IPS-NIHi11 (cell line): Measurements from ENCODE around the gene SLC16A13.
A peak's percentile ranks its signal among the peaks of the same experiment; 100 is the strongest.
"Not testable (repeated sequence)": the region's sequence is repeated elsewhere in the genome, so short reads cannot be mapped to it uniquely, and the experiment has no call there.

Experiments
- DNase-seq: peaks from one replicate; pipeline ENCODE4 v3.0.0; 2012; ENCODE audit warnings: mixed read lengths, low spot score

SLC16A13 gene, protein sequence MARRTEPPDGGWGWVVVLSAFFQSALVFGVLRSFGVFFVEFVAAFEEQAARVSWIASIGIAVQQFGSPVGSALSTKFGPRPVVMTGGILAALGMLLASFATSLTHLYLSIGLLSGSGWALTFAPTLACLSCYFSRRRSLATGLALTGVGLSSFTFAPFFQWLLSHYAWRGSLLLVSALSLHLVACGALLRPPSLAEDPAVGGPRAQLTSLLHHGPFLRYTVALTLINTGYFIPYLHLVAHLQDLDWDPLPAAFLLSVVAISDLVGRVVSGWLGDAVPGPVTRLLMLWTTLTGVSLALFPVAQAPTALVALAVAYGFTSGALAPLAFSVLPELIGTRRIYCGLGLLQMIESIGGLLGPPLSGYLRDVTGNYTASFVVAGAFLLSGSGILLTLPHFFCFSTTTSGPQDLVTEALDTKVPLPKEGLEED

DNA sequence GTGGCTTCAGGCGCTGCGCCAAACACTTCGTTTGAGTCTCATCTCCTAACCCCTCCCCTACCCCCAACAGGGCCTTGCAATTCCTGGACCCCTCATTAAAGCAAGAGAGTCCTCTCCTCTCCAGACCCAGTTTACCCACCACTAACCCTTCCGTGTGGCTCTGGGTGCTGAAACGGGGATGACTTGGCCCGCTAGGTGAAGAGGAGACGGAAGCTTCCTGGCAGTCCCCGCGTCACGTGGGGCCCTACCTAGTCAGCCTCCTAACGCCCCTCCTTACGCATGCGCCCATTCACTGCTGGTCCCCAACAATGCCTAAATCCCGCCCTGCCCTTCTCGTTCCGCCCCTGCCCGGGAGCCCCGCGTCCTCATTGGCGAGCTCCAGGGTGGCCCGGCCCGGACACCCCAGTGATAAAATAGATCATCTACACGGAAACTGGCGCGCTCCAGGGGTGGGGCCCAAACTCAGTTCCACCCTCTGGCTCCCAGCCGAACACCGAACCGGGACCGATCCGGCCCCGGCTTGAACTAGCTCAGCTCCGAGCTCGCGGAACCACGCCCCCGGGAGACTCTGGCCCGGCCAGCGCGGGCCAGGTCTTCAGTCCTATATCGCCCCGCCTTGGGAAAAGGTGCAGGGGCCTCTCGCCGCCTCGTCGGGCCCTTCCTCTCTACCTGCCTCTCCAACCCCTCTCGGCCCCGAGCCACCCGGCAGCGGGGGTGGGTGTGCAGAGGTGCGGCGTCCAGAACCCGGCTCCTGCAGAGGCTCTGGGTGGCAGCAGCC is at the start of gene SLC16A13:
Gene SLC16A13, plus strand, starts transcription at position 425 of the 778 bp plus-strand sequence. CDS start 368 bp downstream, outside the sequence.
- DNase-seq, result peak; percentile 99

DNA sequence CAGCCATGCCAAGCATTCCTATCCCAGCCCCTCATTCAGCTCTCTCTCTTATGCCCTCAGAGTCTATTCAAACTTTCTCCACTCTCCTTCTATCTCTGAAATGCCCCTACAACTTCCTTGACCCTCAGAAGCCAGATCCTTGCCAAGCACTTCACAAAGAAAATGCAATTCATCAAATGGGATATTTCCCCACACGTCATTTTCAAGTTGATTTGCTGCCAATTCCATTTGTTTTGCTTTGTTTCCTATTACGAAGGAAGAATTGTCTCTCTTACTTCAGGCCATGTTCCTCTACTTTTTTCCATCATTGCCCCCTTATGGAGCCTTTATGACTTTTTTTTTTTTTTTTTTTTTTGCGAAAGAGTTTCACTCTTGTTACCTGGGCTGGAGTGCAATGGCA is 49.1 kb upstream of the SLC16A13 start:
- no peak for DNase-seq

DNA sequence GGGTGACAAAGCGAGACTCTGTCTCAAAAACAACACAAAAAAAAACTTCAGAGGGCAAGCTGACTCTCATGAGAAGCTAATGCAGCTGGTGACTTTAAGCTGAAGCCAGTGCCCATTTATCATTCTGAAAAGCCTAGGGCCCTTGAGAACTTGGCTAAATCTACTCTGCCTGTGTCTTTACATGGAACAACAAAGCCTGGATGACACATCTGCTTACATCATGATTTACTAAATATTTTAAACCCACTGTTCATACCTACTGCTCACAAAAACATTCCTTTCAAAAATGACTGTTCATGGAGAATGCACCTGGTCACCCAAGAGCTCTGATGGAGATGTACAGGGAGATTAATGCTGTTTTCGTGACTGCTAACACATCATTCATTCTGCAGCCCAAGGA is 46.0 kb upstream of the SLC16A13 start:
- no peak for DNase-seq

DNA sequence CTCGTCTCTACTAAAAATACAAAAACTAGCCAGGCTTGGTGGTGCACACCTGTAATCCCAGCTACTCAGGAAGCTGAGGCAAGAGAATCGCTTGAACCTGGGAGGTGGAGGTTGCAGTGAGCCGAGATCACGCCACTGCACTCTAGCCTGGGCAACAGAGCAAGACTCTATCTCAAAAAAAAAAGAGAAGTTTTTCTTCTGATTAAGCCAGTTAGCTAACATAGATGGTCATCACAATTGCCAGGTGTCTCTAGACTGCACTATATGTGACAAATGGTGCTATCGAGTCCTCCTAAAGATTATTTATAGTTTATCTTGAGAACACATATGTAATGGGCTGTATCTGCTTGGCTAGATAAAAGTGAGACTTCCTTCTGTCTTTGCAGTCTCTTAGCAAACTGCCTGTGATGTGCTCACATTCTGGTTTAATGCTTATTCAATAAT is 42.2 kb upstream of the SLC16A13 start:
- not testable (repeated sequence) for DNase-seq

DNA sequence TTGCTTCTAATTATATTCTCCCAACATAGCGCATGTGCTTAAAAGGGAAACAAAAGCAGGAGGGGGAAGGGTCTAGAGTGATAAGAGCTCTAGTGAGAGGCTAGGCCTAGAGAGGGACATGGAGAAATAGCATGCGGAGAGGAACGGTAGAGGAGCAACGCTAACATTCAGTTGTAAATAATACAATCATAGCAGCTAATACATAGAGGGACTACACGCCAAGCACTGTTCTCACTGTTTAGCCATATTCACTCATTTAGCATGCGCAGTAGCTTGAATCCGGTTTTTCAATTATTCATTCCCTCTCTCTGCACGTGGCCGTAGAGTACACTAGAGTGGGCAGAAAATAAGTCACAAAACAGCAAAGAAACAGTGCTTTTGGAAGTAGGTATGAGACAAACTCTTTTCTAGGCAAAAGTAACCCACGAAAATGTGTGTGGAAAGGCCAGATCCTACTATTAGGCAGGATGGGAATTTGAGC is 41.7 kb upstream of the SLC16A13 start:
- no peak for DNase-seq

DNA sequence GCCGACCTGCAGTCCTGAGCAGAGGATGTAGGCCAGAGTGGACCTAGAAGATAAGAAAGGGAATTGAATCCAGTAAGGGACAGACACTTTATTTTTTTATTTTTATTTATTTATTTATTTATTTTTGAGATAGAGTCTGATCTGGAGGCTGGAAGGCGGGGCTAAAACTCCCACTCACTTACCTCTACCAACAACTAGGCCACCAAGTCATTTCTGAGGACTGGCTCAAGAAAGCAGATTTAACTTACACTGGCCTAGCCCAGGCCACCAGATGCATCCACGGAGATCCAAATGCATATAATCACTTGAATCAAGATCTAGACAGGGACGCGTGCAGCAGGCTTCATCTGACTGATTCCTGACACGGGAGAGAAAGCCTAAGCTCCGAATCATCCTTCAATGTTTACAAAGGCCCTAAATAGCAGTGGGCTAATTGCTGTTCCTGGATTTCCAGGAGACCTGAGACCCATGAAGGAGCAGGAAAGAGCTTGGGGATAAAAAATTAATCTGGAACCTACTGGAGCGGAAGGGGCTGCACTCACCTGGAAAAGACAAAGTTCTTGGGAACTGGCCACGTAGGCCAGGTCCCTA is 41.1 kb upstream of the SLC16A13 start:
- no peak for DNase-seq

DNA sequence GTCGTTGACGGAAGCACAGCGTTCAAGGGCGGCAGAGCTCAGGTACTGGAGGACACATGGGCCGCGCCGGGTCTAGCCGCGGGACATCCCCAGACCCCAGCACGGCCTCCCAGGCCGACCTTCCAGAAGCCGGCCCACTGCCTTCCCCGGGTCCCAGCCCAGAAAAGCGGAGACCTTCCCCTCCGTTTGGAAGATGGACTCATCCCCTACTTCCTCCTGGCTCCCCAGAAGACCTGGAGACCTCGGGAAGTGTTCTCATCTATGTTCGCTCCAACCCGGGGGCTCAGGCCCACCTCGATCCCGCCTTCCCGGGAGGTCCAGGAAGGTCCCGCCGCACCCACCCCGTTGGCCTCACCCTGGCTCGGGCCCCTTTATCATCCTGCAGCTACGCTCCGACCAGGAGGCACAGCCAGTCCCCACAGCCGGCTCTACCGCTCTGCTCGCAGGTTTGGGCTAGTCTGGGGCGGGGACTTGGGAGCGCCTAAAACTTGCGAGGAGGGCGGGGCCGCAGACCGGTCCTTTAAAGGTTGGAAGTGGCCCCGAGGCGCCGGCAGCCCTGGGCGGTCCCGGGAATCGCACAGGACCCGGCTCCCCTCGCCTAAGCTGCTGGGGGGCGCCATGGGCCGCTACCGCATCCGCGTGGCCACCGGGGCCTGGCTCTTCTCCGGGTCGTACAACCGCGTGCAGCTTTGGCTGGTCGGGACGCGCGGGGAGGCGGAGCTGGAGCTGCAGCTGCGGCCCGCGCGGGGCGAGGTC is 40.1 kb upstream of the SLC16A13 start, which contains the start of gene ALOX12:
Gene ALOX12, plus strand, starts transcription at position 550 of the 756 bp plus-strand sequence. Its CDS starts 69 bp downstream, at position 619.
- peak; percentile 74 for DNase-seq

DNA sequence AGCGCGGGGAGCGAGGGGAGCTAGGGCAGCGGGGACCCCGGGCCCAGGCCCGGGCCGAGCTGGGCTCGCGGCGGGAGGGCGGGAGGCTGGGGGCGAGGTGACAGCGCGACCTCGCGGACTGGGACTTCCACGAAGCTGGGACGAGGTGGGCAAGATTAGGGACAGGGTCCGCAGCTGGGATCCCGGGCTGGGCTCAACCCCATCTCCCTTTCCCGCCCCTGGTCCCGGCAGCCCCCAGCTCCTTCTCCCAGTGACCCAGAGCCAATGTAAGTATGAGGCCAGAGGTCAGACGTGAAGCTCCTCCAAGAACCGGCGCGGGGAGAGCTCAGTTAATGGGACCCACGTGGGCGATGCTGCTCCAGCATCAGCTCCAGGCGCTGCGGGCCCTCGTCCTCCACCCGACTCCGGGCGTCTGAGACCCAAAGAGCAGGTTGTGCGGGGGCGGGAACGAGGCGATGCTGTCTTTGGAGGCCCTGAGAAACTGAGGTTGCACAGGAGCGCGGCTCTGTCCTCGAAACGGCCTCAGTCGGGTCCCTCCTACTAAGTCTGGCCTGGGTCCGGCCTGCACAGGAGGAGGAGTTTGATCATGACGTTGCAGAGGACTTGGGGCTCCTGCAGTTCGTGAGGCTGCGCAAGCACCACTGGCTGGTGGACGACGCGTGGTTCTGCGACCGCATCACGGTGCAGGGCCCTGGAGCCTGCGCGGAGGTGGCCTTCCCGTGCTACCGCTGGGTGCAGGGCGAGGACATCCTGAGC is 39.4 kb upstream of the SLC16A13 start:
- DNase-seq, result peak; percentile 57

DNA sequence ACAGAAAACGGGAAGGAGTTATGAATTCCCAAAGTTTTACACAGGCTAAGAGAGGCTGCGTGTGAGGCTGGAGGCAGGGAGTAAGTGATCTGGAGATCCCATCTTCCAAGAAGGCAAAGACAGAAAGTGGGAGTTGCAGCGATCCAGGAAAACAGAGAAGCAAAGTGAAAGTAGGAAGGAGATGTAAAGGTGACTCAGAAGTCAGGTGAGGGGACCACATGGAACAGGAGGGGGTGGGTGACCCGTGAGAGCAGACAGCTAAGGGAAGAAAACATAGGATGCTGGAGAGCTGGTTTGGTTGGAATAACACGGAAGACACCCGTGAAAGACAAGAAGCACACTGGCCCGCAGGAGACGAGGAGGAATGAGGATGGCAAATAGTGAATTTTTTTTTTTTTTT is 38.6 kb upstream of the SLC16A13 start:
- DNase-seq, result no peak

DNA sequence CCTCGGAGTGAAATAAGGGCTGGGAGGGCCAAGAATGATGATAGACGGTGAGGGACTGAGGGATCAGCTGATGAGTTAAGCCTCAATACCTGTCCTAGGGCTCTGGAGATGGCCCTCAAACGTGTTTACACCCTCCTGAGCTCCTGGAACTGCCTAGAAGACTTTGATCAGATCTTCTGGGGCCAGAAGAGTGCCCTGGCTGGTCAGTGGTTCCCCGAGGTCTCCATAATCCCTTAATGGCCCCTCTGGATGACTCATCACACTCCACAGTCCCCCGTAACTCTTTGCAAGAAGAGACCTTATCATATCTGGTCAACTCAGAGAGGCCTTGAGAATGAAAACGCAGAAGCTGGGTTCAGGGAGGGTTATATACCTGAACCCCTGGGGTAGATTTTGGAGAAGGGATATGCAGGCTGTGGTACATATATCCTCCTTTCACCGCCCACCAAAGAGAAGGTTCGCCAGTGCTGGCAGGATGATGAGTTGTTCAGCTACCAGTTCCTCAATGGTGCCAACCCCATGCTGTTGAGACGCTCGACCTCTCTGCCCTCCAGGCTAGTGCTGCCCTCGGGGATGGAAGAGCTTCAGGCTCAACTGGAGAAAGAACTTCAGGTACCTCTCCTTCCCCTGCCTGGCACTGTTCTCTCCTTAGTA is 36.8 kb upstream of the SLC16A13 start:
- DNase-seq, result no peak

DNA sequence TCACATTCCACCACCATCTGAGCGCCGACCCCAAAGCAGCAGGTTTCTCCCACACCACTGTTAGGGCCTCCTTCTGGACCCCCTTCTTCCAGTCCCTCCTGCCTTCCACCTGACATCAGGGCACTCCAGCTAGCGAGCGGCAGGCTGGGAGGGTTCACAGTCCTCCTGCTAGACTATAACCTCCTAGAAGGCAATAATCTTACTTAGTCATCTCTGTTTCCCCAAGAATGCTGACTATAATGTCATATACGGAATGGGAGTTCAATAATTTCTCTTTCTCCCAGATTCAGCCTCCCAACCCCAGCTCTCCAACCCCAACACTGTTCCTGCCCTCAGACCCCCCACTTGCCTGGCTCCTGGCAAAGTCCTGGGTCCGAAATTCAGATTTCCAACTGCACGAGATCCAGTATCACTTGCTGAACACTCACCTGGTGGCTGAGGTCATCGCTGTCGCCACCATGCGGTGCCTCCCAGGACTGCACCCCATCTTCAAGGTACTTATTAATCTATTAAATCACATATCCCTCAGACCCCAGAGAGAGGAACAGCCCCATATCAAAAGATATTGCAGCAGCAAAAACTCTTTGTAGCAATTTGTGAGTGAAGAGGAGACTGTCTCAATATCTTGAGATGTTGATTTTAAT is 34.4 kb upstream of the SLC16A13 start:
- DNase-seq, result peak; percentile 62

DNA sequence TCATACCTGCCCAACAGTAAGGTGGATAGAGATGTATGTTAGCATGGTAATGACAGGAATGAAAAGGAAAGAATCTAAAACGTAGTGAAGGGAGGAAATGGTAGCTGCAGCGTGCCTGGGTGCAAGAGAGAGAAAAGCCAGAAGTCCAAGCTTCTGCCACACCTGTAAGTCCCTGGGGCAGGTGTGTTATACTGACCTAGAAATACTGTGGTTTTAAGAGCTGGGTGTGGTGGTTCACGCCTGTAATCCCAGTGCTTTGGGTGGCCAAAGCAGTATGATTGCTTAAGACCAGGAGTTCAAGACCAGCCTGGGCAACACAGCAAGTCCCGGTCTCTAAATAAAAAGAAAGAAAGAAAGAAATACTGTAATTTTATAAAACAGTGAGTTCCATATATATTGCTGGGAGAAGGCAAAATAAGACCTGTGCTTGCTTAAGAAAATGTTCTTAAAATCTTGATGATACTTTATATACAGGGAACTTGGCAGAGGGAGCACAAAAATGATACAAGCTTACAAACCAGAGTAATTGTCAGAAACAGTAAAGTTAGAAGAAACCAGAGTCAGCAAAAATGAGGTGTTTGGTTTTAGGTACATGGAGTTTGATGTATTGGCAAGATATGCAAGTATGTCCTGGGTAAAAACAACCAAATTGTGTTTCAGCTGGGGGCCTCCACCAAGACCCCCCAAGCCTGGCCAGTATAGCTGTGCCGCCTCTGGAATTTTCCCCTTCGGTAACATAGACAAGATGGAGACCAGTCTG is 33.3 kb upstream of the SLC16A13 start:
- DNase-seq, result no peak

DNA sequence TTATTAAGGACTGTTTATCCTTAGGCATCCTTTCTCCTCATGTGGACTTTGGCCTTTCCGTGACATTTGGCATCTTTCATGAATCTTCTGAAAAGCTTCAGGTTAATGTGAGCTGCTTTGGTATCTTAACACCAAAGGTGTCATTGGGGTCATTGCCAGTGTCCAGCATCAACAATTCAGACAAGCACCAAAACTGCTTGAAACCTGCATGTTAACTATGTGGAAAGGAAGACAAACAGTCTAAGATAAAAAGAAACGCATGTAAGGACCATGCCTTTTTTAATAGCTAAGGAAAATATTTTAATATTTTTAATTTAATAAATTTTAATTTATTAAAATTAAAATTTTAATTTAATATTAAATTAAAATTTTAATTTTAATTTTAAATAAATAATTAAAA is 32.1 kb upstream of the SLC16A13 start:
- DNase-seq, result no peak

DNA sequence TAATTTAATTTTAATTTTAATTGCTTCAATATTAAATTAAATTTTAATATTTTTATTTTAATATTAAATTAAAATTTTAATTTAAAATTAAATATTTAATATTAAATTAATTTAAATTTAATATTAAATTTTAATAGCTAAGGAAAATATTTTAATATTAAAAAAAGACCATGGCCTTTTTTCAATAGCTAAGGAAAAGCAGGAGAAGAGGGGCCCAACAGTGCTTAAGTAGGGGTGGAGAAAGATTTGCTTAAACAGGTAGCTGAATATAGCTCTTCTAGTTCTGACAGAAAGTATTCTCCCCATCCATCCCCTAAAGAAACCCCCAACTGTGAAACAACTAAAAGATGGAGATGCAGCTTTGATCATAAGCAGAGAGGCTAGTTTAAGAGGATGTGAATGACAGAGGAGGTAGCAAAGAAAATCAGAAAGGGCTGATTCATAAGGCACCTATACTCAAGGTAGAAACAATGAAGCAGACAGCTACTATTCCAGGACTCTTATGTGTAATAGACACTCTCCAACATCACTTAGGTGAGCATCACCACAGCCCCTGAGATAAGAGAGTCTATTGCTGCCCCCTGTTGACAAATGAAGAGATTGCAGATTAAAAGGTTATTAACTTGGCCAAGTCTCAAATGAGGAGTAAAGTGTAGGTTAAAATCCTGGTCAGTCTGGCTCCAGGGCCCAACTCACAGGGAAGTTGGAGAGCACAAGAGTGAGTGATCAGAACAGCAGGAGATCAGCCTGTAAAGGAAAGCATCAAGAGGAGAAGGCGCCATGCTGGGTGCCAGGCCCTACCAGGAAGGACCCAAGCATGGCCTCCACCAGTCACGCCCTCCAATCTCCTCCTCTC is 31.2 kb upstream of the SLC16A13 start:
- DNase-seq, result peak; percentile 75

DNA sequence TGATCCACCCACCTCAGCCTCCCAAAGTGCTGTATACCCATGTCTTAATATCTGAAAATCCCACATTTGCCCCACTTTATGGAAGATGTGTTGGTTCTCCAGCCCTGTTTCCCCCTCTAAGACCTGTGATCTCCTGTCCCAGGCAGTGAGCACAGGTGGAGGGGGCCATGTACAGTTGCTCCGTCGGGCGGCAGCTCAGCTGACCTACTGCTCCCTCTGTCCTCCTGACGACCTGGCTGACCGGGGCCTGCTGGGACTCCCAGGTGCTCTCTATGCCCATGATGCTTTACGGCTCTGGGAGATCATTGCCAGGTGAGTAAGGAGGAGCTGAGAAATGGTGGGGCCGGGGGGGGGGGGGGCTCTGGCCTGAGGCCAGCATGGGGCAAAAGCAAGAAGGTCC is 30.1 kb upstream of the SLC16A13 start:
- DNase-seq, result no peak

DNA sequence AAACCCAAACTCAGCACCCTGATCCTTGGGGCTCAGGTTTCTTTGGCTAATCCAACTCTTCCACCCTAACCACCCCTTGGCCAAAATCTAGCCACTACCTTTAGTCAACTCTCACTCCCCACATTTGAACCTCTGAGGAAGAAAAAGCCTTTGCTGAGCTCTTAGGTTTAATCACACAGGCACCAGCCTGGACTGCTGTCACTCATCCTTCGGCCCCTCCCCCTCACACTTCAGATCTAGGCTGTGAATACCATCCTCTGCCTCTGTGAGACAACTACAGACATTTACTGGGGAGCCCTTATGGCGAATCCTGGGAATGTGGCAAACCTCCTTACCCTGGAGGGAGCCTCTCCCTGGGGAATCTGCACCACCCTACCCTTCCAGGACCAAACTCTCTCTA is 28.7 kb upstream of the SLC16A13 start:
- no peak for DNase-seq

DNA sequence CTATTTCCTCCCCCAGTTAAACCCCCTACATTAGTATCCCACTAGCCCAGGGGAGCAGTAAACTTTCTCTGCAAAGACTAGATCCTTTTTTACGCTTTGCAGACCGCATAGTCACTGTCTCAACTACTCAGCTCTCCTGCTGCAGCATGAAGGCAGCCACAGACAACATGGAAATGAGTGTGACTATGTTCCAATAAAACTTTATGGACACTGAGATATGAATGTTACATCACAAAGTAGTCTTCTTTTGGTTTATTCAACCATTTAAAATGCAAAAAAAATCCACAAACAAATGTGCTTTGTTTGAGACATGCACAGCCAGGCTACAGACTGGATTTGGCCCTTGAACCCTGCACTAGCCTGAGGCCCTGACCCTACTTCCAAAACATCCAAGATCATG is 25.3 kb upstream of the SLC16A13 start:
- no peak for DNase-seq

DNA sequence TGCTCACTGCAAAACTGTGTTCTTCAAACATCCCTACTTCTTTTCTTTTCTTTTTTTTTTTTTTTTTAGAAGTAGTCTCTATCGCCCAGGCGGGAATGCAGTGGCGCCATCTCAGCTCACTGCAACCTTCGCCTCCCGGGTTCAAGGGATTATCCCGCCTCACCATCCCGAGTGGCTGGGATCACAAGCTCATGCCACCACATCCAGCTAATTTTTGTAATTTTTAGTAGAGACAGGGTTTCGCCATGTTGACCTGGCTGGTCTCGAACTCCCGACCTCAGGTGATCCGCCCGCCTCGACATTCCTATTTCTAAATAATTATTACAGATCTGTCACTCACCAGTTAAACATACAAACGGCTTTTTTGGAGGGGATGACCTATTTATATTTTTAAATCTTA is 24.4 kb upstream of the SLC16A13 start:
- DNase-seq, result no peak
